ENCODE measurements around the gene FAM13C. TPM values are rescaled to one million over a fixed set of nuclear protein-coding genes. Genes with fewer than 3 reads are reported as not detected.

FAM13C gene
- total RNA-seq, 1 experiment from 2014 or later, result 0.18 TPM

DNA sequence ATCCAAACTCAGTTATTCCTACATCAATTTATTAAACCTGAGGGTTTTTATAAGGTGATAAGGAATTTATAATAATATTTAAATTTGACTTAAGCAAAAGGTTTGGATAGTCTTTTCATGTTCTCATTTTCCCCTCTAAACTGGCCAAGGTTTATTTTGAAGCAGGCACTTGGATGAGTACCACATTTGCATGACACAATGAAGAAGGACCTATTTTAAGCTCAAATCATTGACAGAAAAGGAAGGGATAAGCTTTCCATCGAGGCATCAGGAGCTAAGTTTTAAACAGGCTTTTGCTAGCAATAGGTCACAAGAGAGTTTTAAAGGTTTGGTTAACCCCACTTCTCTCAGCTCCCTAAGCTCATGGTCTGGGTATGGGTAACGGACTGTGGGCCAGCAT is 28.7 kb upstream of the FAM13C start:
- TF ChIP-seq, protein P1, sequence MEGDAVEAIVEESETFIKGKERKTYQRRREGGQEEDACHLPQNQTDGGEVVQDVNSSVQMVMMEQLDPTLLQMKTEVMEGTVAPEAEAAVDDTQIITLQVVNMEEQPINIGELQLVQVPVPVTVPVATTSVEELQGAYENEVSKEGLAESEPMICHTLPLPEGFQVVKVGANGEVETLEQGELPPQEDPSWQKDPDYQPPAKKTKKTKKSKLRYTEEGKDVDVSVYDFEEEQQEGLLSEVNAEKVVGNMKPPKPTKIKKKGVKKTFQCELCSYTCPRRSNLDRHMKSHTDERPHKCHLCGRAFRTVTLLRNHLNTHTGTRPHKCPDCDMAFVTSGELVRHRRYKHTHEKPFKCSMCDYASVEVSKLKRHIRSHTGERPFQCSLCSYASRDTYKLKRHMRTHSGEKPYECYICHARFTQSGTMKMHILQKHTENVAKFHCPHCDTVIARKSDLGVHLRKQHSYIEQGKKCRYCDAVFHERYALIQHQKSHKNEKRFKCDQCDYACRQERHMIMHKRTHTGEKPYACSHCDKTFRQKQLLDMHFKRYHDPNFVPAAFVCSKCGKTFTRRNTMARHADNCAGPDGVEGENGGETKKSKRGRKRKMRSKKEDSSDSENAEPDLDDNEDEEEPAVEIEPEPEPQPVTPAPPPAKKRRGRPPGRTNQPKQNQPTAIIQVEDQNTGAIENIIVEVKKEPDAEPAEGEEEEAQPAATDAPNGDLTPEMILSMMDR (IDR thresholded peaks at IDR 0.05; ENCODE audit: insufficient read depth in 1 of 2, low read depth in 1 of 2, low read length in 1 of 2, severe bottlenecking in 1 of 2, unreplicated experiment in 1 of 2), result no peak
- H3K9me3 Mint-ChIP-seq (ENCODE audit: unreplicated experiment), result no peaks in the 10 kb centered on the region
- no peak overlapping the region for H3K4me3 Mint-ChIP-seq (ENCODE audit: unreplicated experiment)
- BruUV-seq (replicated peaks), result no TSS peak
- Histone ChIP-seq H3K4me3 (ENCODE audit: low read depth, low read length) (no peak overlapping the region), H3K27me3 (replicated peaks; ENCODE audit: control insufficient read depth, insufficient read depth, low read length) (no peaks in the 10 kb centered on the region), H3K36me3 (ENCODE audit: control insufficient read depth, insufficient read depth, low read length) (no peaks in the 10 kb centered on the region), H3K9me3 (no peaks in the 10 kb centered on the region), H3K4me1 (no peaks in the 10 kb centered on the region)
- POLR2A ChIA-PET, result no interaction called here
- intact Hi-C loops (cut with micrococcal nuclease; ENCODE audit: unreplicated experiment), result no loop called here
- H3K27me3 Mint-ChIP-seq (ENCODE audit: insufficient read depth, unreplicated experiment), result peaks cover 13% of the 10 kb centered on the region
- no peaks in the 10 kb centered on the region for H3K4me1 Mint-ChIP-seq (ENCODE audit: low read depth, unreplicated experiment)
- H3K36me3 Mint-ChIP-seq (ENCODE audit: insufficient read depth, unreplicated experiment), result no peaks in the 10 kb centered on the region
- no peak for DNase-seq
- H3K27ac Mint-ChIP-seq (ENCODE audit: unreplicated experiment), result no peak overlapping the region
- CTCF ChIA-PET, result interaction anchor here (4.2 kb wide), 1 partner anchor 189 kb away, joined by 32 read pairs; no protein-coding TSS in a partner anchor

DNA sequence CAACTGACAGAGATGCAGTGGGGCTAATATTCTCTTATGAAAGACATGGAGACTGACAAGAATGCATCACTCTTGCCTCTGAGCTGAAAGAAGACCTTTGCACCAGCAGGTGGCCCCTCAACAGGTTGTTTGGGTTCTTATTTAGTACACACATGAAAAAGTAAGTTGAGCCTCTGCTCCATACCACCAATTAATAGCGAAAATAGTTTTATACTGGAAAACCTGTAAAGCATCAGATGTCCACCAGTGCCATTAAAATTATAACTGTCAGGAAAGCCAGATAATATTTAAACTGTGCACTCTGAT is 26.3 kb upstream of the FAM13C start:
- no peaks in the 10 kb centered on the region for H3K9me3 ChIP-seq
- no peak overlapping the region for H3K4me3 ChIP-seq (ENCODE audit: low read depth, low read length)
- Mint-ChIP-seq H3K27ac (ENCODE audit: unreplicated experiment) (no peak overlapping the region), H3K36me3 (ENCODE audit: insufficient read depth, unreplicated experiment) (no peaks in the 10 kb centered on the region), H3K4me1 (ENCODE audit: low read depth, unreplicated experiment) (no peaks in the 10 kb centered on the region), H3K9me3 (ENCODE audit: unreplicated experiment) (no peaks in the 10 kb centered on the region), H3K4me3 (ENCODE audit: unreplicated experiment) (no peak overlapping the region), H3K27me3 (ENCODE audit: insufficient read depth, unreplicated experiment) (peaks cover 8% of the 10 kb centered on the region)
- TF ChIP-seq, protein P1 (IDR thresholded peaks at IDR 0.05; ENCODE audit: insufficient read depth in 1 of 2, low read depth in 1 of 2, low read length in 1 of 2, severe bottlenecking in 1 of 2, unreplicated experiment in 1 of 2), result peak in 1 of 2 experiments; percentile 64
- ChIA-PET CTCF (interaction anchor here (1.5 to 4.2 kb wide), 3 partner anchors 77 to 198 kb away, joined by 3 to 32 read pairs (median 4); no protein-coding TSS in a partner anchor), POLR2A (no interaction called here)
- H3K27me3 ChIP-seq (replicated peaks; ENCODE audit: control insufficient read depth, insufficient read depth, low read length), result no peaks in the 10 kb centered on the region
- H3K4me1 ChIP-seq, result no peaks in the 10 kb centered on the region
- H3K36me3 ChIP-seq (ENCODE audit: control insufficient read depth, insufficient read depth, low read length), result no peaks in the 10 kb centered on the region
- DNase-seq, result peak in 1 of 2 experiments; percentile 46
- BruUV-seq (replicated peaks), result no TSS peak
- intact Hi-C loops (cut with micrococcal nuclease; ENCODE audit: unreplicated experiment), result loop anchor here (1.0 kb wide), 2 partner anchors 192 to 234 kb away; no protein-coding TSS in a partner anchor

DNA sequence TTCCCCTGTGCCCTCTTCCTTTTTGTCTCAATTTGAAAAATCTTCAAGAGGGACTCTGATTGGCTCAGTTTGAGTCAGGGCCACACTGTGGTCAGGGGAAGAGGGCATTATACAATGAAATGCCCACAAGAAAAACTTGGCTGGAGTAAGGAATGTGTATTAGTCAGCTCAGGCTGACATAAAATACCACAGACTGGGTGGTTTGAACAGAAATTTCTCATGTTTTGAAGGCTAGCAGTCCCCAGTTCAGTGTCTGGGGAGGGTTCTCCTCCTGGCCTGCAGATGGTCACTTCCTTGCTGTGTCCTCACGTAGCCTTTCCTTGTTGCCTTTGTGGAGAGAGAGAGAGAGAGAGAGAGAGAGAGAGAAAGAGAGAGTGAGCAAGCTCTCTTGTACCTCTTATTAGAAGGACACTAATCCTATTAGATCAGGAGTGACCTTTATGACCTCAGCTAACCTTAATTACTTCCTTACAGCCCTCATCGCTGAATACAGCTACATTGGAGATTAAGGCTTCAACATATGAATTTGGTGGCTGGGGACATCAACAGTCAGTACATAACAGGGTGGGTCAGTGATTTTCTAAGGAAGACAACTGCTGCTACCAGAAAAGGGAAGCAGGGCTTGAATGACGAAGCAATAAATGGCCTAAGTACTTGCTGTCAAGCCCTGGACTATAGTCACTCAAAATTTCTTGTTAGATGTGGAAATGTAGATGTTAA is 25.8 kb upstream of the FAM13C start:
- H3K4me3 ChIP-seq (ENCODE audit: low read depth, low read length), result no peak overlapping the region
- DNase-seq, result no peak
- no peaks in the 10 kb centered on the region for H3K4me1 ChIP-seq
- no peaks in the 10 kb centered on the region for H3K9me3 ChIP-seq
- H3K4me3 Mint-ChIP-seq (ENCODE audit: unreplicated experiment), result no peak overlapping the region
- no peaks in the 10 kb centered on the region for H3K4me1 Mint-ChIP-seq (ENCODE audit: low read depth, unreplicated experiment)
- H3K36me3 Mint-ChIP-seq (ENCODE audit: insufficient read depth, unreplicated experiment), result no peaks in the 10 kb centered on the region
- TF ChIP-seq, protein P1 (IDR thresholded peaks at IDR 0.05; ENCODE audit: insufficient read depth in 1 of 2, low read depth in 1 of 2, low read length in 1 of 2, severe bottlenecking in 1 of 2, unreplicated experiment in 1 of 2), result no peak
- no peak overlapping the region for H3K27ac Mint-ChIP-seq (ENCODE audit: unreplicated experiment)
- peaks cover 8% of the 10 kb centered on the region for H3K27me3 Mint-ChIP-seq (ENCODE audit: insufficient read depth, unreplicated experiment)
- no peaks in the 10 kb centered on the region for H3K9me3 Mint-ChIP-seq (ENCODE audit: unreplicated experiment)
- POLR2A ChIA-PET, result no interaction called here
- H3K36me3 ChIP-seq (ENCODE audit: control insufficient read depth, insufficient read depth, low read length), result no peaks in the 10 kb centered on the region
- no peaks in the 10 kb centered on the region for H3K27me3 ChIP-seq (replicated peaks; ENCODE audit: control insufficient read depth, insufficient read depth, low read length)
- CTCF ChIA-PET, result interaction anchor here (1.5 to 4.2 kb wide), 3 partner anchors 77 to 198 kb away, joined by 3 to 32 read pairs (median 4); no protein-coding TSS in a partner anchor
- intact Hi-C loops (cut with micrococcal nuclease; ENCODE audit: unreplicated experiment), result loop anchor here (1.0 kb wide), 2 partner anchors 192 to 234 kb away; no protein-coding TSS in a partner anchor
- BruUV-seq (replicated peaks), result no TSS peak
